NCI-H2196 (cell line): ENCODE measurements around the gene TCF23.
"Not testable (repeated sequence)": the region's sequence is repeated elsewhere in the genome, so short reads cannot be mapped to it uniquely, and the experiment has no call there.

Source experiments
- DNase-seq: peaks from one replicate; lab custom pipeline; 2025; ENCODE audit not compliant: unreplicated experiment; lab: John Stamatoyannopoulos, UW

The TCF23 gene

GRCh38 chr2:27148801-27149439, at the start of gene TCF23:
Gene TCF23, plus strand, starts transcription at chr2:27149004. Its CDS starts 130 bp downstream, at chr2:27149134.
- DNase-seq, result no peak

DNA sequence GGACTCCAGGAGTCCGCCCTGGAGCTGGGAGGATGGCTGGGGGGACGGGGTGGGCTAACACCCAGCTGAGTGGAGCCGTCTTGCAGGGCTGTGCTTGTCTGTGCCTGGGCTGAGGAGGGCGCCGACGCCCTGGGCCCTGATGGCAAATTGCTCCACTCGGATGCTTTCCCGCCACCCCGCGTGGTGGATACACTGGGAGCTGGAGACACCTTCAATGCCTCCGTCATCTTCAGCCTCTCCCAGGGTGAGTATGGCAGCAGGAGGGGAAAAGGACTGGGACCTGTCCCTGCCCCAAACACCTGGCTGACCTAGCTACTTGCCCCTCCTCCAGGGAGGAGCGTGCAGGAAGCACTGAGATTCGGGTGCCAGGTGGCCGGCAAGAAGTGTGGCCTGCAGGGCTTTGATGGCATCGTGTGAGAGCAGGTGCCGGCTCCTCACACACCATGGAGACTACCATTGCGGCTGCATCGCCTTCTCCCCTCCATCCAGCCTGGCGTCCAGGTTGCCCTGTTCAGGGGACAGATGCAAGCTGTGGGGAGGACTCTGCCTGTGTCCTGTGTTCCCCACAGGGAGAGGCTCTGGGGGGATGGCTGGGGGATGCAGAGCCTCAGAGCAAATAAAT, 49.4 kb upstream of the TCF23 start:
- peak; percentile 10 for DNase-seq

DNA sequence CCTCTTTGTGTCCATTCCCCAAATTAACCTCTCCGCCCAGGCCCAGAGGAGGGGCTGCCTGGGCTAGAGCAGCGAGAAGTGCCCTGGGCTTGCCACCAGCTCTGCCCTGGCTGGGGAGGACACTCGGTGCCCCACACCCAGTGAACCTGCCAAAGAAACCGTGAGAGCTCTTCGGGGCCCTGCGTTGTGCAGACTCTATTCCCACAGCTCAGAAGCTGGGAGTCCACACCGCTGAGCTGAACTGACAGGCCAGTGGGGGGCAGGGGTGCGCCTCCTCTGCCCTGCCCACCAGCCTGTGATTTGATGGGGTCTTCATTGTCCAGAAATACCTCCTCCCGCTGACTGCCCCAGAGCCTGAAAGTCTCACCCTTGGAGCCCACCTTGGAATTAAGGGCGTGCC, 48.8 kb upstream of the TCF23 start:
- DNase-seq, result no peak

- DNase-seq, result no peak
Observed at GRCh38 chr2:27102329-27102728, 46.5 kb upstream of the TCF23 start.

DNA sequence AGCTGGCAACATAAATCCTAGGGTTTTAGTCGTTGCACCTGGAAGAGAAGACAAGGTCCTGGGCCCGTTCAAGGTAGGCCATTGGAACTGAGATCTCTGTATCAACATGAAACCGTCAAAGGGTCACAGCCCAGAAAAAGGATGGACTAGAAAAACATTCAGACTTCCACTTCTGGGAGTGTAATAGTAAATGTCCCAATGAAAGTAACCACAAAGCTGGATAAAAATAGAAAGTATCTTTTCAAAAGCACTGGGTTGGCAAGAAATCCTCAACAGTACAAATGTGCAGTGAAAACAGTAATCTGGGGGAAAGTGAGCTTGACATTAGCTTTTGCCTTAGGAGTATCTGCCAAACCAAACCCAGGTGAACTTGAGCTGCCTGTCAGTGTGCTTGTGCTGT, 42.8 kb upstream of the TCF23 start:
- no peak for DNase-seq

DNA sequence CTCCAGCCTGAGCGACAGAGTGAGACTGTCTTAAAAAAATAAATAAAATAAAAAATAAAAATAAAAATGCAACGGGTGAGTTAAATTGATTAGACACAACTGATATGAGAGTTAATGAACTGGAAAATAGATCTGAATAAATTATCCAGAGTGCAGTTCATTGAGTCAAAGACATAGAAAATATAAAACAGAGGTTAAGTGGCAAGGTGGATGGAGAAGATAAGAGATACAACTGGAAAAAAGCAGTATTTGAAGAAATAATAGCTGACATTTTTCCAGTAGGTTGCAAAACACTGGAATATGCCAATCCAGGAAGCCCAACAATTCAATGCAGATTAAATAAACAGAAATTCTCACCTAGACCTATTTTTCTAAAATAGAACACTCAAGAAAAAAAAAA, 40.6 kb upstream of the TCF23 start:
- no peak for DNase-seq

DNA sequence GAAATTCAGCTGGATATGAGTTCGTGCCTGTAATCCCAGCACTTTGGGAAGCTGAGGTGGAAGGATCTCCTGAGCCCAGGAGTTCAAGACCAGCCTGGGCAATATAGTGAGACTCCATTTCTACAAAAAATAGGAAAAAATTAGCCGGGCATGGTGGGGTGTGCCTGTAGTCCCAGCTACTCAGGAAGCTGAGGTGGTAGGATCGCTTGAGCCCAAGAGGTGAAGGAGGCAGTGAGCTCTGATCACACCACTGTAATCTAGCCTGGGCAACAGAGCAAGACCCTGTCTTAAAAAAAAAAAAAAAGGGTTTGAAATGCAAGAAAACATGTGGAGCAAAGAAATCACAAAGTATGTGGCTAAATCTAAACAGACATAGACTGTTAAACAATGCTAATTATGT, 39.7 kb upstream of the TCF23 start:
- no peak for DNase-seq

GRCh38 chr2:27110603-27111352, 38.0 kb upstream of the TCF23 start:
- not testable (repeated sequence) for DNase-seq

GRCh38 chr2:27111392-27112078, 37.3 kb upstream of the TCF23 start:
- not testable (repeated sequence) for DNase-seq

- no peak for DNase-seq
Observed at GRCh38 chr2:27115519-27115918, 33.3 kb upstream of the TCF23 start.

GRCh38 chr2:27117995-27118524, 30.7 kb upstream of the TCF23 start:
- no peak for DNase-seq

GRCh38 chr2:27118525-27119329, 30.1 kb upstream of the TCF23 start, which contains the start of gene CGREF1:
Gene CGREF1, minus strand, starts transcription at chr2:27119128. Its CDS starts 14,762 bp downstream, at chr2:27104366.
- peak; percentile 38 for DNase-seq

DNA sequence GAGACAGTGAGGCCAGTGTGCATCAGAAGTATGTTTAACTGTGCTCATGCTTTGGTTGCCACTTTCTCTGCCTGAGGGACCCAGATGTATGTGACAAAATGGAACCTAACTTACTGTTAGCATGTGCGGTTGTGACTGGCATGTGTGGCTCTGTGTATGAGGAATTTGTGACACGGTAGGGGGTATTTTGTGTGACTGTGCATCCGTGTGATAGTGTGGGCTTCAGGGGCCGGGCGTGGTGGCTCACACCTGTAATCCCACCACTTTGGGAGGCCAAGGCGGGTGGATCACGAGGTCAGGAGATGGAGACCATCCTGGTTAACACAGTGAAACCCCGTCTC, 29.5 kb upstream of the TCF23 start:
- DNase-seq, result not testable (repeated sequence)

DNA sequence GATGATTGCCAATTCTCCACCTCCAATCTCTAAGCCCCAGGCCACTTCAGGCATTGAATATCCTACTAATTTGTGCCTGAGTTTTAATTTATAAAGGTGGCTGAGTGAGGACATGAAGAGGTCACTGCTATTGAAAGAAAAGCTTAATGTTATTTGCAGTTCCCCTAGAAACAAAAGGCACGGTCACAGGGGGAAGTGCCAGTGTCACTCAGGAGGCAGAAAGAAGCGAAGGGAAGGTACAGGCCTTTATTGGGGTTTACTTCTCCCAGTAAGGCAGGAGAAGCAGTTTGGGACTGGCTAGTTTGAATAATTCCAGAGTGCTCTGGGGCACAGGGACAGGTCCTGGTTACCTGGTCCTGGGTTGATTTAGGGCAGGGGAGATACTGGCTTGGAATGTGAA, 26.9 kb upstream of the TCF23 start:
- DNase-seq, result no peak

DNA sequence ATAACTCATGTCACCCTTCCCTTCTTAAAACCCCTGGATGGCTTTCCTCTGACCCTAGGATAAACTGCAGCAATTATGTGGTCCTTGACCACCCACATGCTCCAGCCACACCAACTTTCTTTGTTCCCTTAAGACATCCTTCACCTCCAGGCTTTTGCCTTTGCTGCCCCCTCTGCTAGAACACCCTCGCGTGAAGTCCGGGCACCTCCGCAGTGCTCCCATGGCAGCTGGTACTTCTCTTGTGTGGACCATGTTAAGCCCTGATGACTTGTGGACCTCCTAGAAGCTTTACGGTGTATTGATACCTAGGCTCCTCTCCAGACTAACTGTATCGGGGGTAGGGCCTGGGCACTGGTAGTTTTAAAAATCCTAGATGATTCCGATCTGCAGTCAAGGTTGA, 26.0 kb upstream of the TCF23 start:
- DNase-seq, result no peak

GRCh38 chr2:27123302-27124150, 25.3 kb upstream of the TCF23 start, which contains the start of gene ABHD1:
Gene ABHD1, plus strand, starts transcription at chr2:27123815. Its CDS starts 134 bp downstream, at chr2:27123949.
- no peak for DNase-seq

GRCh38 chr2:27125104-27125503, 23.7 kb upstream of the TCF23 start:
- DNase-seq, result no peak

- DNase-seq, result no peak
Observed at GRCh38 chr2:27126252-27126710, 22.5 kb upstream of the TCF23 start.

DNA sequence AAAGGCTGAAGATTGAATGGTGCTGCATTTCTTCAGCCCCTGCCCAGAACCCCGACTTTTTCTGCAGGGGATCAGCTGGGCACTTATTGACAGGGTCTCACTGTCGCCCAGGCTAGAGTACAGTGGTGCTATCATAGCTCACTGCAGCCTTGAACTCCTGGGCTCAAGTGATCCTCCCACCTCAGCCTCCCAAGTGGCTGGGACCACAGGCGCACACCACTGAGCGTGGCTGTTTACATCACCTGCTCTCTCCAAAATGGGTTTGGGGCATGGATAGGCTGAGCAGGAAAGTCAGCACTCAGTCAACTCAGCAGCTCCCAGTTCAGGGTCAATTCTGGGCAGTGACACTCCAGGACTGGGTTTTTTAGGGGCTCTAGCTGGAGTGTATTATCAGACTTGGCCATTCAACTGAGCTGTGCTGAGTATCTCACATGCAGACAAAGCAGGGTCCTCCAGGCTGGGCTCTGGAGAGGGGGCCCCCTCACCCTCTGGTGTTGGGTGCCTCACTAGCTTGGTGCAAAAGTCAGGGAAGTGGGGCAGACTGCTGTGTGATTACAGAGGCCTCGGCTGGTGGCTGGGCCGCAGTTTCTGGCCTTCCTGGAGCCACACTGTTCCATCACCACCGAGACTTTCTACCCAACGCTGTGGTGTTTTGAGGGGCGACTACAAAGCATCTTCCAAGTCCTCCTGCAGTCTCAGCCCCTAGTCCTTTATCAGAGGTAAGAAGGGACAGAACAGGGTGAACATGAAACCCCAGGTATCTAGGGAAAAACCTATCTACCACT, 20.7 kb upstream of the TCF23 start:
- no peak for DNase-seq
